ENCODE data around the gene PLVAP. TPM values are rescaled to one million over a fixed set of nuclear protein-coding genes. Genes with fewer than 3 reads are reported as not detected.

The PLVAP gene
- total RNA-seq, 1 experiment from 2014 or later, result not detected

GRCh38 chr19:17401628-17402027 lies 24.5 kb upstream of the PLVAP start:
- peak overlapping the region in 1 of 2 experiments; percentile 12; a peak in 1 of 5 replicates for H3K4me3 Mint-ChIP-seq
- peaks cover 10 to 53% (median 19%) of the 10 kb centered on the region in 3 experiments; a peak in 6 of 7 replicates for H3K36me3 Mint-ChIP-seq (ENCODE audit: insufficient read depth in 1 of 3, low read depth in 3 of 3)
- Histone ChIP-seq H3K79me1 (ENCODE audit: insufficient read depth, low read depth, low read length, poor library complexity, severe bottlenecking) (no peaks in the 10 kb centered on the region), H3K4me1 (ENCODE audit: insufficient read depth, low read length) (peaks cover 7% of the 10 kb centered on the region; the same call in 1 of the 2 replicates), H3K23me2 (ENCODE audit: insufficient read length, low read depth, low read length, poor library complexity, severe bottlenecking) (peaks cover 15% of the 10 kb centered on the region), H3K9me3 (ENCODE audit: control insufficient read depth, low read depth, low read length) (no peaks in the 10 kb centered on the region), H3K18ac (ENCODE audit: insufficient read length, low read depth, low read length) (no peak overlapping the region), H3K9ac (ENCODE audit: extremely low read depth, insufficient read length, low read length) (no peak overlapping the region), H3K79me2 (ENCODE audit: insufficient read depth, low read length) (no peaks in the 10 kb centered on the region; the same call in 1 of the 2 replicates), H3K23ac (ENCODE audit: insufficient read length, low read depth, low read length) (no peak overlapping the region), H2BK5ac (ENCODE audit: insufficient read length, low read length) (no peak overlapping the region), H3K56ac (ENCODE audit: insufficient read length, low read depth, low read length) (no peak overlapping the region), H3K27ac (ENCODE audit: insufficient read length, low read depth, low read length) (no peak overlapping the region), H2AFZ (ENCODE audit: low read length) (no peak overlapping the region), H3T11ph (ENCODE audit: low read length) (no peak overlapping the region), H4K5ac (ENCODE audit: insufficient read length, low read depth, low read length) (no peak overlapping the region), H3K14ac (ENCODE audit: insufficient read depth, low read length) (no peak overlapping the region), H4K91ac (ENCODE audit: insufficient read length, low read depth, low read length) (no peak overlapping the region), H2BK15ac (ENCODE audit: low read depth, low read length) (no peak overlapping the region), H4K8ac (replicated peaks; ENCODE audit: insufficient read length, low read depth, low read length) (no peak overlapping the region), H4K20me1 (ENCODE audit: control insufficient read depth, insufficient read depth, insufficient read length) (no peaks in the 10 kb centered on the region), H3K4me2 (ENCODE audit: insufficient read depth, insufficient read length, low read length) (no peak overlapping the region), H3K27me3 (ENCODE audit: insufficient read depth, low read length) (no peaks in the 10 kb centered on the region), H2BK120ac (ENCODE audit: low read depth, low read length, poor library complexity, severe bottlenecking) (no peak overlapping the region), H2BK12ac (ENCODE audit: insufficient read length, low read depth, low read length) (no peak overlapping the region), H2BK20ac (ENCODE audit: low read depth, low read length, poor library complexity, severe bottlenecking) (no peak overlapping the region), H3K4ac (ENCODE audit: low read depth, low read length) (no peak overlapping the region), H2AK5ac (ENCODE audit: insufficient read length, low read length) (no peak overlapping the region)
- peaks cover 23 to 30% of the 10 kb centered on the region in 2 experiments for H3K4me1 Mint-ChIP-seq
- TF ChIP-seq CTCF (conservative IDR thresholded peaks at IDR 0.05), result no peak
- no CpG with 5 or more reads among the region's 6 CpGs for WGBS (ENCODE audit: extremely low coverage, insufficient read length, low lambda C conversion rate)
- no peaks in the 10 kb centered on the region for H3K9me3 Mint-ChIP-seq
- 0 out of 7 replicates have a peak overlapping the region, but pooled peaks of 1 of the 3 experiments have one; percentile 60 for H3K27ac Mint-ChIP-seq
- DNase-seq, result no peak
- no peaks in the 10 kb centered on the region for H3K27me3 Mint-ChIP-seq (ENCODE audit: low read depth)
